Activated CD4-positive, alpha-beta memory T cell treated with anti-CD3 and anti-CD28 coated beads for 36 hours (primary cell): ENCODE data around the gene BMPR1B. TPM values are rescaled to one million over a fixed set of nuclear protein-coding genes. Genes with fewer than 3 reads are reported as not detected.
"Not testable (repeated sequence)": the region's sequence is repeated elsewhere in the genome, so short reads cannot be mapped to it uniquely, and the experiment has no call there.

Source experiments
- CTCF ChIA-PET: fragments of 350-600 bp; sonication (Branson Sonifier 250); formaldehyde crosslinking; loops from one replicate; lab custom pipeline; 2021; ENCODE audit warnings: antibody characterized with exemption, inconsistent platforms; lab: Charles Lee
- POLR2A ChIA-PET: fragments of 350-600 bp; sonication (Branson Sonifier 250); formaldehyde crosslinking; loops from one replicate; lab custom pipeline; 2021; ENCODE audit warnings: antibody characterized with exemption; lab: Charles Lee
- DNase-seq: peaks from one replicate; pipeline ENCODE4 v3.0.0-alpha.2; 2020
- H3K27ac Mint-ChIP-seq: one replicate; pipeline ENCODE4 v1.8.0; 2021; ENCODE audit warnings: mixed read lengths
- H3K27me3 Mint-ChIP-seq: one replicate; pipeline ENCODE4 v1.8.0; 2021; ENCODE audit warnings: mixed read lengths
- H3K36me3 Mint-ChIP-seq: one replicate; pipeline ENCODE4 v1.8.0; 2021; ENCODE audit warnings: mixed read lengths
- H3K4me1 Mint-ChIP-seq: one replicate; pipeline ENCODE4 v1.8.0; 2021; ENCODE audit warnings: low read depth, mixed read lengths
- H3K4me3 Mint-ChIP-seq: one replicate; pipeline ENCODE4 v1.8.0; 2021; ENCODE audit warnings: mild to moderate bottlenecking, mixed read lengths
- H3K9me3 Mint-ChIP-seq: one replicate; pipeline ENCODE4 v1.8.0; 2021; ENCODE audit warnings: mixed read lengths
- intact Hi-C: fragments of 100-400 bp; cut with micrococcal nuclease; formaldehyde crosslinking; loops from one replicate; pipeline ENCODE4 v1.15.1; 2023
- total RNA-seq, 2 experiments: library from RNA; stranded (reverse); gene quantifications; one replicate each; pipeline ENCODE4 v1.2.3, GENCODE V29; 2021

BMPR1B gene
- total RNA-seq, 2 experiments from 2014 or later, result not detected

- H3K27ac Mint-ChIP-seq, result no peak overlapping the region
- H3K4me1 Mint-ChIP-seq, result no peaks in the 10 kb centered on the region
- ChIA-PET CTCF (no interaction called here), POLR2A (no interaction called here)
- no peak overlapping the region for H3K4me3 Mint-ChIP-seq
- intact Hi-C loops, result no loop called here
- DNase-seq, result no peak
- H3K27me3 Mint-ChIP-seq, result no peaks in the 10 kb centered on the region
- H3K36me3 Mint-ChIP-seq, result no peaks in the 10 kb centered on the region
- H3K9me3 Mint-ChIP-seq, result no peaks in the 10 kb centered on the region
These were observed 61.8 kb downstream of the BMPR1B start for GRCh38 chr4:94819371-94820168.

DNA sequence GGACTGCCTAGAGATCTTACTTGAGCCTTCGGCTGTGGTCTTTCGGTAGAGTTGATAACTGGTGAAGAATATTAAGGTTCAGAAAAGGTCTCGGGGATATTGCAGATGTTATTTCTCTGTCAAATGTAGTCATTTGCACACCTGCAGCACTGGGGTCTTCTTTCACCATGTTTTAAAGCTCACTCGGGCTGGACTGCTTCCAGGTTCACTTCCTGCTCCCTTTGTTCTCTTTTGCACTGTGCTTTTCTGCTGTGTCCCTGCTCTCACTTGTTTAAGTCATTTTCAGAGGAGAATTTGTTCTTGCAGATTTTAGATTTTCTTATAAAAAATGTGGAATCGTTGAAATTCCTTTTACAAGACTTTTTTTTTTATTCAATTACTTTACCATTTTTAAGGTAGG lies 68.5 kb downstream of the BMPR1B start:
- H3K4me3 Mint-ChIP-seq, result no peak overlapping the region
- no peak for DNase-seq
- H3K36me3 Mint-ChIP-seq, result no peaks in the 10 kb centered on the region
- no peaks in the 10 kb centered on the region for H3K4me1 Mint-ChIP-seq
- H3K27ac Mint-ChIP-seq, result no peak overlapping the region
- H3K9me3 Mint-ChIP-seq, result no peaks in the 10 kb centered on the region
- peaks cover 4% of the 10 kb centered on the region for H3K27me3 Mint-ChIP-seq
- ChIA-PET CTCF (no interaction called here), POLR2A (no interaction called here)
- intact Hi-C loops, result no loop called here

- intact Hi-C loops, result no loop called here
- no peaks in the 10 kb centered on the region for H3K4me1 Mint-ChIP-seq
- no peaks in the 10 kb centered on the region for H3K9me3 Mint-ChIP-seq
- H3K4me3 Mint-ChIP-seq, result no peak overlapping the region
- no peaks in the 10 kb centered on the region for H3K36me3 Mint-ChIP-seq
- ChIA-PET POLR2A (no interaction called here), CTCF (no interaction called here)
- no peak overlapping the region for H3K27ac Mint-ChIP-seq
- peaks cover 4% of the 10 kb centered on the region for H3K27me3 Mint-ChIP-seq
- no peak for DNase-seq
These were observed 69.8 kb downstream of the BMPR1B start for GRCh38 chr4:94827481-94828110.

DNA sequence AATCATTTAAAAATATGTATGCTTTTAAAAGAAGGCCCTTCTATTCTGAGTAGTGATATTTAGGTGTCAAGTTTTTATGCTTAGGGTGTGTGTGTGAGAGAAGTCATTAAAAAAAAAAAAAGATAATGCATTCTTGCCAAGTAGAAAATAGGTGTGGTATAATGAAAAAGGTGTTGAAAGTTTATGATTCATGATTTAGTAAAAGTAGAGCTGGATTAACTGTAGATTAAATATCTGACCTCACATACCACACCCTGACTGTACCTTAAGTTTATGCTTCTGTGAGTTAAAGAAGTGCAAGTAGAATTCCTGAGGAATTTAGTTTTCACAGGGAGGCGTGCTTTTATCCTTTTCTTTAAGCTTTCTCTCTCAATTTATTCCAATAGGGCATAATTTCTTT lies 71.1 kb downstream of the BMPR1B start:
- POLR2A ChIA-PET, result no interaction called here
- H3K27ac Mint-ChIP-seq, result no peak overlapping the region
- intact Hi-C loops, result no loop called here
- peaks cover 4% of the 10 kb centered on the region for H3K27me3 Mint-ChIP-seq
- CTCF ChIA-PET, result no interaction called here
- no peaks in the 10 kb centered on the region for H3K4me1 Mint-ChIP-seq
- no peaks in the 10 kb centered on the region for H3K9me3 Mint-ChIP-seq
- H3K4me3 Mint-ChIP-seq, result no peak overlapping the region
- no peak for DNase-seq
- H3K36me3 Mint-ChIP-seq, result no peaks in the 10 kb centered on the region

DNA sequence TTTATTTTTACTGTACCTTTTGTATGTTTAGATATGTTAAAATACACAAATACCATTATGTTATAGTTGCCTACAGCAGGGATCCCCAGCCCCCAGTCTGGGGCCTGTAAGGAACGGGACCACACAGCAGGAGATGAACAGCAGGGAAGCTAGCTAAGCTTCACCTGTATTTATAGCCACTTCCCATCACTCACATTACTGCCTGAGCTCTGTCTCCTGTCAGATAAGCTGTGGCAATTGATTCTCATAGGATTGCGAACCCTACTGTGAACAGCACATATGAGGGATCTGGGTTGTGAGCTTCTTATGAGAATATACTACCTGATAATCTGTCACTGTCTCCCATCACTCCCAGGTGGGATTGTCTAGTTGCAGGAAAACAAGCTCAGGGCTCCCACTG lies 73.9 kb downstream of the BMPR1B start:
- no peaks in the 10 kb centered on the region for H3K27me3 Mint-ChIP-seq
- intact Hi-C loops, result no loop called here
- no peaks in the 10 kb centered on the region for H3K9me3 Mint-ChIP-seq
- POLR2A ChIA-PET, result interaction anchor here (0.6 kb wide), 1 partner anchor 40 kb away, joined by 3 read pairs; no protein-coding TSS in a partner anchor
- H3K36me3 Mint-ChIP-seq, result no peaks in the 10 kb centered on the region
- no peak for DNase-seq
- no peak overlapping the region for H3K4me3 Mint-ChIP-seq
- CTCF ChIA-PET, result no interaction called here
- no peak overlapping the region for H3K27ac Mint-ChIP-seq
- no peaks in the 10 kb centered on the region for H3K4me1 Mint-ChIP-seq

GRCh38 chr4:94832329-94832728 lies 74.6 kb downstream of the BMPR1B start:
- H3K36me3 Mint-ChIP-seq, H3K4me3 Mint-ChIP-seq, CTCF ChIA-PET, H3K4me1 Mint-ChIP-seq, POLR2A ChIA-PET, H3K27me3 Mint-ChIP-seq, H3K9me3 Mint-ChIP-seq, DNase-seq, H3K27ac Mint-ChIP-seq, intact Hi-C loops: not testable (repeated sequence)

DNA sequence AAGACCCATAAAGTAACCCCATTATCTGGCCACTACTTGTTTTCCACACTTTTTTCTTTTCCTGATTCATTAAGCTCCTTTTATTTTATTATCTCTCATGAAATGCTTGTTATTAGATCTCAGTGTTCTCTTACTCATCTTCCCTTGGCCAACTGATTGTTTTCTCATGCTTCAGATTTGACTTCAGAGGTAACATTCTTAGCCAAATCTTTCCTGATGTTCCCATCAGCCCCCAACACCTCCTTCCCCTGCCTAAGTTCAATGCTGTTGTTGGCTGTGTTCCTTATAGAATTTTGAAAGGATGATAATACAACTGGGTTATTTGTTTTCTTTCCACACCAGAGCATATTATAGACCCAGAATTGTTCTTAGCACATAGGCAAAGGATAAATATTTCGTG lies 75.6 kb downstream of the BMPR1B start:
- Mint-ChIP-seq H3K4me1 (no peaks in the 10 kb centered on the region), H3K27me3 (no peaks in the 10 kb centered on the region), H3K27ac (no peak overlapping the region), H3K36me3 (no peaks in the 10 kb centered on the region), H3K4me3 (no peak overlapping the region), H3K9me3 (no peaks in the 10 kb centered on the region)
- intact Hi-C loops, result no loop called here
- ChIA-PET CTCF (no interaction called here), POLR2A (no interaction called here)
- DNase-seq, result no peak

GRCh38 chr4:94834501-94834900 lies 76.7 kb downstream of the BMPR1B start:
- H3K9me3 Mint-ChIP-seq, result no peaks in the 10 kb centered on the region
- H3K4me1 Mint-ChIP-seq, result no peaks in the 10 kb centered on the region
- no peak for DNase-seq
- H3K36me3 Mint-ChIP-seq, result no peaks in the 10 kb centered on the region
- intact Hi-C loops, result no loop called here
- POLR2A ChIA-PET, result no interaction called here
- H3K27me3 Mint-ChIP-seq, result no peaks in the 10 kb centered on the region
- no peak overlapping the region for H3K4me3 Mint-ChIP-seq
- CTCF ChIA-PET, result no interaction called here
- H3K27ac Mint-ChIP-seq, result no peak overlapping the region

DNA sequence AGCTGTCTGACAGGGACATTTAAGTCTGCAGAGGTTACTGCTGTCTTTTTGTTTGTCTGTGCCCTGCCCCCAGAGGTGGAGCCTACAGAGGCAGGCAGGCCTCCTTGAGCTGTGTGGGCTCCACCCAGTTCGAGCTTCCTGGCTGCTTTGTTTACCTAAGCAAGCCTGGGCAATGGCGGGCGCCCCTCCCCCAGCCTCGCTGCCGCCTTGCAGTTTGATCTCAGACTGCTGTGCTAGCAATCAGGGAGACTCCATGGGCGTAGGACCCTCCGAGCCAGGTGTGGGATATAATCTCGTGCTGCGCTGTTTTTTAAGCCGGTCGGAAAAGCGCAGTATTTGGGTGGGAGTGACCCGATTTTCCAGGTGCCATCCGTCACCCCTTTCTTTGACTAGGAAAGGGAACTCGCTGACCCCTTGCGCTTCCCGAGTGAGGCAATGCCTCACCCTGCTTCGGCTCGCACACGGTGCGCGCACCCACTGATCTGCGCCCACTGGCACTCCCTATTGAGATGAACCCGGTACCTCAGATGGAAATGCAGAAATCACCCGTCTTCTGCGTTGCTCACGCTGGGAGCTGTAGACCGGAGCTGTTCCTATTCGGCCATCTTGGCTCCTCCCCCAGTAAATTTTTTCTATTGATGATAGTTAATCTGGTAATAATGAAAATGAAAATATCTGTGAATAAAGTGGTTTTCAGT lies 83.6 kb downstream of the BMPR1B start:
- intact Hi-C loops, H3K27me3 Mint-ChIP-seq, H3K36me3 Mint-ChIP-seq, H3K9me3 Mint-ChIP-seq, H3K27ac Mint-ChIP-seq, DNase-seq, POLR2A ChIA-PET, H3K4me3 Mint-ChIP-seq, CTCF ChIA-PET, H3K4me1 Mint-ChIP-seq: not testable (repeated sequence)

DNA sequence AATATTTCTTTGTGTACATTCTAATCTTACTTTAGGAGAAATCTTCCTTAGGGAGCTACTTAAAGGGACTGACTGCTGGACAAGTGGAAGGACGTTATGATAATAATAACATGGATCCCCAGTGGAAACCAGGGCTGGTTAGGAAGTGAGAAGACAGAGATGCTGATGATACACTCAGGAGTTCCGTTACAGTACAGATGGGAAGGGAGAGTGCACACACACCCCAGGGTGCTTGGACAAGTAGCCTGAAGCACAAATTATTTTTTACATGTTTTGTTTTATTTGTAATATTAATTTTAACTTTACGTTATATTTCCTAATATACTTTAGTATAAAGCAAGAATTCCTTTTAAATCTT lies 84.1 kb downstream of the BMPR1B start:
- Mint-ChIP-seq H3K27ac (no peak overlapping the region), H3K27me3 (no peaks in the 10 kb centered on the region), H3K36me3 (no peaks in the 10 kb centered on the region), H3K4me3 (no peak overlapping the region), H3K9me3 (peaks cover 2% of the 10 kb centered on the region), H3K4me1 (no peaks in the 10 kb centered on the region)
- POLR2A ChIA-PET, result no interaction called here
- intact Hi-C loops, result no loop called here
- CTCF ChIA-PET, result no interaction called here
- no peak for DNase-seq

DNA sequence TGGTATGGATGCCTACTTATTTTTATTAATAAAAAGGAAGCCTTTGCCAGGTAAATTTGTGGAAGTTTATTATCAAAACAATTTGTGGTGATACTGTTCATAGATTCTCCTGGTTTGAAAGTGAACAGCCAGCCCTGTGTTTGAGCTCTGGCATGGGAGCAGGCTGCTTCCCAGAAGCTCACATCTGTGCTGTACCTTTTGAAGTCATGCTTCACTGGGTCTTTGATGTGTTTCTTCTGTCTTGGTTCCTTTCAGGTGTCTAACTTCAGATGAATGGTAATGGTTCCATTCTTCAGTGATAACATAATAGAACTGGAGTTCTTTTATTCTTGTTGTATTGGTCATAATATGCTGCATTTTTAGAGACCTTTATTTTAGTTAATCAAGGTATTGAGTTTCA lies 85.5 kb downstream of the BMPR1B start:
- Mint-ChIP-seq H3K4me1 (no peaks in the 10 kb centered on the region), H3K27me3 (peaks cover 3% of the 10 kb centered on the region), H3K9me3 (peaks cover 2% of the 10 kb centered on the region), H3K36me3 (no peaks in the 10 kb centered on the region), H3K27ac (no peak overlapping the region), H3K4me3 (no peak overlapping the region)
- CTCF ChIA-PET, result no interaction called here
- intact Hi-C loops, result no loop called here
- POLR2A ChIA-PET, result no interaction called here
- no peak for DNase-seq

GRCh38 chr4:94848326-94848725 lies 90.6 kb downstream of the BMPR1B start:
- no peak overlapping the region for H3K4me3 Mint-ChIP-seq
- H3K9me3 Mint-ChIP-seq, result peaks cover 2% of the 10 kb centered on the region
- peaks cover 3% of the 10 kb centered on the region for H3K27me3 Mint-ChIP-seq
- intact Hi-C loops, result no loop called here
- DNase-seq, result no peak
- ChIA-PET POLR2A (no interaction called here), CTCF (no interaction called here)
- no peaks in the 10 kb centered on the region for H3K36me3 Mint-ChIP-seq
- no peaks in the 10 kb centered on the region for H3K4me1 Mint-ChIP-seq
- no peak overlapping the region for H3K27ac Mint-ChIP-seq
